Measurements from ENCODE around the gene HTR7.
"Not testable (repeated sequence)": the region's sequence is repeated elsewhere in the genome, so short reads cannot be mapped to it uniquely, and the experiment has no call there.

HTR7 gene

DNA sequence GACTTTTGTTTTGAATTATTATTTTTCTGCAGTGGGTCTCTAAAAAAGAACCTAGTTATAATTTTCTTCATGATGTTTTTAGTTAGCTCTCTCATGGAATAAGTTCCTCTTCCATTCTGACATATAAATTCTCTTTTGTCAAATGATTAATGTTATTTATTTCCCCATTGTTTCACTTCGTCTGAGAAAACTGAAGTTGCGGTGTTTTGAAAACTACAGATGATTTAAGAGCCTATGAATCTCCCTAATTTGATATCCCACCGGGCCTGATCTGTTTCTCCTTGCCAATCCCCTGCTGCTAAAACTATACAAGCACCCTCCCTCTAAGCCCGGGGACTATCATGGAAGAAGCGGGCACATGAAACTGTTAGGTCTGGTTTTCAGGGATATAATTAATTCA lies 41.4 kb downstream of the HTR7 start:
- H3K4me1 ChIP-seq (ENCODE audit: insufficient read depth, low read length, severe bottlenecking): no peaks in the 10 kb centered on the region
- no peaks in the 10 kb centered on the region for H3K9me3 ChIP-seq (ENCODE audit: low read length)
- H3K4me2 ChIP-seq (ENCODE audit: low read length): no peak overlapping the region
- H3K27ac ChIP-seq (ENCODE audit: low read depth, low read length, poor library complexity, severe bottlenecking): no peak overlapping the region
- no peaks in the 10 kb centered on the region for H3K27me3 ChIP-seq (ENCODE audit: insufficient read depth, low read length)
- no peaks in the 10 kb centered on the region for H3F3A ChIP-seq (ENCODE audit: insufficient read depth, low read length)
- H3K36me3 ChIP-seq (ENCODE audit: insufficient read depth, low read length): no peaks in the 10 kb centered on the region
- H3K9ac ChIP-seq (ENCODE audit: low read length): no peak overlapping the region
- H2AFZ ChIP-seq (ENCODE audit: low read length): no peak overlapping the region
- no peaks in the 10 kb centered on the region for H3K79me2 ChIP-seq (ENCODE audit: insufficient read depth, low read length)
- no peak overlapping the region for H3K4me3 ChIP-seq (ENCODE audit: low read depth, low read length, poor library complexity, severe bottlenecking)
- TF ChIP-seq EZH2 (IDR thresholded peaks at IDR 0.05; ENCODE audit: borderline replicate concordance, low read length) (no peak), CTCF (IDR thresholded peaks at IDR 0.05; ENCODE audit: low read length) (no peak)
- no peaks in the 10 kb centered on the region for H3K9me2 ChIP-seq (ENCODE audit: low read depth, low read length)
- no peaks in the 10 kb centered on the region for H4K20me1 ChIP-seq (ENCODE audit: insufficient read depth, low read length)

- Histone ChIP-seq H3K9ac (ENCODE audit: low read length) (no peak overlapping the region), H3K27me3 (ENCODE audit: insufficient read depth, low read length) (no peaks in the 10 kb centered on the region), H3K9me3 (ENCODE audit: low read length) (no peaks in the 10 kb centered on the region), H2AFZ (ENCODE audit: low read length) (no peak overlapping the region), H3K79me2 (ENCODE audit: insufficient read depth, low read length) (no peaks in the 10 kb centered on the region), H4K20me1 (ENCODE audit: insufficient read depth, low read length) (no peaks in the 10 kb centered on the region), H3K27ac (ENCODE audit: low read depth, low read length, poor library complexity, severe bottlenecking) (no peak overlapping the region), H3K4me1 (ENCODE audit: insufficient read depth, low read length, severe bottlenecking) (no peaks in the 10 kb centered on the region), H3K36me3 (ENCODE audit: insufficient read depth, low read length) (no peaks in the 10 kb centered on the region), H3K9me2 (ENCODE audit: low read depth, low read length) (no peaks in the 10 kb centered on the region), H3K4me3 (ENCODE audit: low read depth, low read length, poor library complexity, severe bottlenecking) (no peak overlapping the region), H3K4me2 (ENCODE audit: low read length) (no peak overlapping the region), H3F3A (ENCODE audit: insufficient read depth, low read length) (no peaks in the 10 kb centered on the region)
- TF ChIP-seq CTCF (IDR thresholded peaks at IDR 0.05; ENCODE audit: low read length): no peak
- no peak for TF ChIP-seq EZH2 (IDR thresholded peaks at IDR 0.05; ENCODE audit: borderline replicate concordance, low read length)
Measured at GRCh38 chr10:90813594-90814365, 44.1 kb downstream of the HTR7 start.

GRCh38 chr10:90807106-90807505 lies 50.7 kb downstream of the HTR7 start:
- not testable (repeated sequence) for H4K20me1 ChIP-seq (ENCODE audit: insufficient read depth, low read length); H3K9ac ChIP-seq (ENCODE audit: low read length); H3K36me3 ChIP-seq (ENCODE audit: insufficient read depth, low read length); H3K27me3 ChIP-seq (ENCODE audit: insufficient read depth, low read length); H2AFZ ChIP-seq (ENCODE audit: low read length); H3K4me1 ChIP-seq (ENCODE audit: insufficient read depth, low read length, severe bottlenecking); H3K27ac ChIP-seq (ENCODE audit: low read depth, low read length, poor library complexity, severe bottlenecking); H3K9me2 ChIP-seq (ENCODE audit: low read depth, low read length); H3F3A ChIP-seq (ENCODE audit: insufficient read depth, low read length); H3K4me2 ChIP-seq (ENCODE audit: low read length); H3K79me2 ChIP-seq (ENCODE audit: insufficient read depth, low read length); H3K4me3 ChIP-seq (ENCODE audit: low read depth, low read length, poor library complexity, severe bottlenecking); H3K9me3 ChIP-seq (ENCODE audit: low read length)

DNA sequence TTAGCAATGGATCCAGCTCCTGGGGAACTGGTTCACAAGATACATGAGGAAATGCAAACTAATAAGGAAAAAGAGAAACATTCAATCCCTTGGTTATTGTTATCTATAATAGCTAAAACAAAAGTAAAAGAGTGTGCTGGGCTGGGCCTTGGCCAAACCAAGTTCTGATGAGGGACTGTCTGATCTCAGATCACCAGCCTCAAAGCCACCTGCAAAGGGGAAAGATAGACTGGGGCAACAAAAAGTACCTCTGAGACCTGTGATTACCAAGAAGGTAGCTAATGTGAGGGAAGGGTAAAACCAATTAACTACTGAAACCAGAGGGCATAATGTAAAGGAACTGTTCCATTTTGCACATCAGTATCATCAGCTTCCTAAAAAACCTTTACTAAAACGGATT lies 51.2 kb downstream of the HTR7 start:
- Histone ChIP-seq H3K9me2 (ENCODE audit: low read depth, low read length) (no peaks in the 10 kb centered on the region), H3K4me2 (ENCODE audit: low read length) (no peak overlapping the region), H4K20me1 (ENCODE audit: insufficient read depth, low read length) (no peaks in the 10 kb centered on the region), H3F3A (ENCODE audit: insufficient read depth, low read length) (no peaks in the 10 kb centered on the region), H3K27ac (ENCODE audit: low read depth, low read length, poor library complexity, severe bottlenecking) (no peak overlapping the region), H3K4me3 (ENCODE audit: low read depth, low read length, poor library complexity, severe bottlenecking) (no peak overlapping the region), H3K36me3 (ENCODE audit: insufficient read depth, low read length) (no peaks in the 10 kb centered on the region), H3K9ac (ENCODE audit: low read length) (no peak overlapping the region), H3K79me2 (ENCODE audit: insufficient read depth, low read length) (no peaks in the 10 kb centered on the region), H3K4me1 (ENCODE audit: insufficient read depth, low read length, severe bottlenecking) (no peaks in the 10 kb centered on the region), H2AFZ (ENCODE audit: low read length) (no peak overlapping the region), H3K9me3 (ENCODE audit: low read length) (no peaks in the 10 kb centered on the region), H3K27me3 (ENCODE audit: insufficient read depth, low read length) (no peaks in the 10 kb centered on the region)
- TF ChIP-seq EZH2 (IDR thresholded peaks at IDR 0.05; ENCODE audit: borderline replicate concordance, low read length) (no peak), CTCF (IDR thresholded peaks at IDR 0.05; ENCODE audit: low read length) (no peak)

Measured in OCI-LY1 (cell line).